Measurements from ENCODE around the gene MPC1L. TPM values are rescaled to one million over a fixed set of nuclear protein-coding genes. Genes with fewer than 3 reads are reported as not detected.
A peak's percentile ranks its signal among the peaks of the same experiment; 100 is the strongest.

Gene MPC1L
- total and polyA plus RNA-seq, 4 donors: not detected

DNA sequence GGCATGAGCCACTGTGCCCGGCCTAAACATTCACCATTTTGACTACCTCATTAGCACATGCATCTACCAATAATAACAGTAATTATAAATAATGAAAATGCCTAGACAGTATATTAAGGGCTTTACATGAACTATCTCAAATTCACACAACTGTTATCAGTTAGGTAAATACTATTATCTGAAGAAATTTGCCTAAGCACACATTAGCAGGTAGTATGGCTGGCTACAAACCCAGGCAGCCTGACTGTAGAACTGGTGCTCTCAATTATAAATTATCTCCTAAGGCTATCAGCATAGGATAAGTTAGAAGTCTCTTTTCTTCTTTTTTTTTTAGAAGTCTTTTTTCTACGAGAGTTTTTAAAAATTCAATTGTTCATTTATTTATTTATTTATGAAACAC lies 38.3 kb downstream of the MPC1L start (continued):
- TF ChIP-seq, protein P1, sequence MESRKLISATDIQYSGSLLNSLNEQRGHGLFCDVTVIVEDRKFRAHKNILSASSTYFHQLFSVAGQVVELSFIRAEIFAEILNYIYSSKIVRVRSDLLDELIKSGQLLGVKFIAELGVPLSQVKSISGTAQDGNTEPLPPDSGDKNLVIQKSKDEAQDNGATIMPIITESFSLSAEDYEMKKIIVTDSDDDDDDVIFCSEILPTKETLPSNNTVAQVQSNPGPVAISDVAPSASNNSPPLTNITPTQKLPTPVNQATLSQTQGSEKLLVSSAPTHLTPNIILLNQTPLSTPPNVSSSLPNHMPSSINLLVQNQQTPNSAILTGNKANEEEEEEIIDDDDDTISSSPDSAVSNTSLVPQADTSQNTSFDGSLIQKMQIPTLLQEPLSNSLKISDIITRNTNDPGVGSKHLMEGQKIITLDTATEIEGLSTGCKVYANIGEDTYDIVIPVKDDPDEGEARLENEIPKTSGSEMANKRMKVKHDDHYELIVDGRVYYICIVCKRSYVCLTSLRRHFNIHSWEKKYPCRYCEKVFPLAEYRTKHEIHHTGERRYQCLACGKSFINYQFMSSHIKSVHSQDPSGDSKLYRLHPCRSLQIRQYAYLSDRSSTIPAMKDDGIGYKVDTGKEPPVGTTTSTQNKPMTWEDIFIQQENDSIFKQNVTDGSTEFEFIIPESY (IDR thresholded peaks at IDR 0.05): no peak
- TF ChIP-seq JUND (IDR thresholded peaks at IDR 0.05): no peak
- TF ChIP-seq RAD21 (IDR thresholded peaks at IDR 0.05): no peak
- no peak for TF ChIP-seq RXRA (IDR thresholded peaks at IDR 0.05)
- no peak for TF ChIP-seq EGR1 (IDR thresholded peaks at IDR 0.05; ENCODE audit: low read depth in 2 of 2)
- TF ChIP-seq FOXA2 (IDR thresholded peaks at IDR 0.05): no peak
- TF ChIP-seq CTCF (IDR thresholded peaks at IDR 0.05; ENCODE audit: low read depth, low read length, missing input control): no peak

DNA sequence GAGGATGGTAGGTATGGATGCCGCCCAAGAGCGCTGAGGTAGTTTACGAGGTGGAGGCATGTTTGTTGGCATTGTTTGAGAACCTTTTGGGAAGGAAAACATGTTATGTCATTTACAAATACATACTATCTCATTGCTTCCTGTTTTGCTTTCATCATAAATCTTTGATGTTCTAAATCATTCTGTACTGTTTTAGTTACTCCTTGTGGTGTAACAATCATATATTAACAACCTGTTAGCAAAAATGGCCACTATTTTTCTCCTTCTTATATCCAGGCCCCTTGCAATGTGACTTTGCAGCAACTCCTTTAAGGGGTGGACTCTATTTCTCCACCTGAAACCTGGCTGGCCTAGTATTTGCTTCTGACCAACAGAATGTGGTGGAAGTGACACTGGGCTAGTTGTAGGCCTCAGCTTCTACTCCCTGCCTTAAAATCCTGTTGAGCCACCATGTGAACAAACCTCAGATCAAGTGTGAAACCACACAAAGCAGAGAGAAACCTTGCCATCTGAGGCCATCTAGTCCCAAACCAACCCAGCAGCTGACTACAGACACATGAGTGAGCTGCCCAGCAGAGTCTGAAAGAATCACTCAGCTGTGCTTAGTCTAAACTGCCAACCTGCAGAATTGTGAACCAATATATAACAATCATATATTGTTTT lies 40.0 kb downstream of the MPC1L start:
- no peaks in the 10 kb centered on the region for H3K27me3 ChIP-seq (ENCODE audit: control insufficient read depth in 4 of 4, insufficient read depth in 4 of 4, low read length in 3 of 4)
- H3K27ac ChIP-seq (ENCODE audit: low read depth in 1 of 2, low read length in 2 of 2): peak overlapping the region in 1 of 2 donors; percentile 42
- no peak overlapping the region for H3K4me3 ChIP-seq (ENCODE audit: low read depth in 1 of 3, low read length in 3 of 3)
- H3K9me3 ChIP-seq (ENCODE audit: control insufficient read depth in 4 of 4, low read length in 3 of 4): no peaks in the 10 kb centered on the region
- WGBS: 82% methylated on average over 3 of the region's 3 CpGs
- peaks cover 0 to 8% (median 4%) of the 10 kb centered on the region in 4 donors for H3K4me1 ChIP-seq (ENCODE audit: control insufficient read depth in 4 of 4, insufficient read depth in 4 of 4, low read length in 3 of 4)
- TF ChIP-seq RXRA (IDR thresholded peaks at IDR 0.05) (no peak), RAD21 (IDR thresholded peaks at IDR 0.05) (no peak), MAX (IDR thresholded peaks at IDR 0.05) (no peak), FOXA2 (IDR thresholded peaks at IDR 0.05) (no peak), CTCF (IDR thresholded peaks at IDR 0.05; ENCODE audit: low read depth, low read length, missing input control) (no peak), ATF3 (IDR thresholded peaks at IDR 0.05) (no peak), FOXA1 (IDR thresholded peaks at IDR 0.05) (no peak), TAF1 (conservative IDR thresholded peaks at IDR 0.05) (no peak), SP1 (IDR thresholded peaks at IDR 0.05) (no peak), EGR1 (IDR thresholded peaks at IDR 0.05; ENCODE audit: low read depth in 2 of 2) (no peak), JUND (IDR thresholded peaks at IDR 0.05) (no peak), YY1 (IDR thresholded peaks at IDR 0.05) (no peak), NR2F2 (IDR thresholded peaks at IDR 0.05) (no peak), HNF4G (IDR thresholded peaks at IDR 0.05) (no peak), REST (IDR thresholded peaks at IDR 0.05) (no peak), HNF4A (conservative IDR thresholded peaks at IDR 0.05) (no peak)
- TF ChIP-seq, protein P1 (IDR thresholded peaks at IDR 0.05): no peak
- H3K9ac ChIP-seq (ENCODE audit: low read depth in 1 of 2, low read length in 2 of 2): no peak overlapping the region
- peaks cover 2 to 31% (median 16%) of the 10 kb centered on the region in 4 donors for H3K36me3 ChIP-seq (ENCODE audit: control insufficient read depth in 4 of 4, insufficient read depth in 3 of 4, low read depth in 1 of 4, low read length in 3 of 4)
- DNase-seq (ENCODE audit: low spot score): no peak
